Nucleus accumbens (tissue), 56 donors: ENCODE data around the gene FAM107A.
"Not testable (repeated sequence)": the region's sequence is repeated elsewhere in the genome, so short reads cannot be mapped to it uniquely, and the experiment has no call there.

ENCODE experiments used
- DNase-seq, 56 donors: peaks; one replicate each; lab custom pipeline; 2025; lab: John Stamatoyannopoulos, UW

FAM107A gene

GRCh38 chr3:58540176-58540858 is 36.9 kb downstream of the FAM107A start:
- no peak for DNase-seq

DNA sequence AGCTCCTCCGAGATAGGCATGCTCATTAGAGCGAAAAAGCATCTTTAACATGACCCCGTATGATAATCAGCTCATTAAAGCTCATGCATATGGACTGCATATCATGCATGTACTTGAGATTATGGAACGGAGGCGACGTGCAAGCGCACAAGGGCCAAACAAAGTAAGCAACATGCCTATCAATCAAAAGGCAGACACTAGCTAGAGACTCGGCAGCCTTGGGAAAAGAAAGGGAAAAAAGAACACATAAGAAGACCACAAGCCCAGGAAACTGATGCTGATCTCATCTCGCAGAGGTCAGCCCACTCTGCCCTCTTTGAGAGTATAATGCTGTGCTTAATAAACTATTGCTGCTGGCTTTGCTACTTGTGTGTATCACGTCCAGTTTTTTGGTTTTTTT is 37.6 kb downstream of the FAM107A start:
- no peak for DNase-seq

DNA sequence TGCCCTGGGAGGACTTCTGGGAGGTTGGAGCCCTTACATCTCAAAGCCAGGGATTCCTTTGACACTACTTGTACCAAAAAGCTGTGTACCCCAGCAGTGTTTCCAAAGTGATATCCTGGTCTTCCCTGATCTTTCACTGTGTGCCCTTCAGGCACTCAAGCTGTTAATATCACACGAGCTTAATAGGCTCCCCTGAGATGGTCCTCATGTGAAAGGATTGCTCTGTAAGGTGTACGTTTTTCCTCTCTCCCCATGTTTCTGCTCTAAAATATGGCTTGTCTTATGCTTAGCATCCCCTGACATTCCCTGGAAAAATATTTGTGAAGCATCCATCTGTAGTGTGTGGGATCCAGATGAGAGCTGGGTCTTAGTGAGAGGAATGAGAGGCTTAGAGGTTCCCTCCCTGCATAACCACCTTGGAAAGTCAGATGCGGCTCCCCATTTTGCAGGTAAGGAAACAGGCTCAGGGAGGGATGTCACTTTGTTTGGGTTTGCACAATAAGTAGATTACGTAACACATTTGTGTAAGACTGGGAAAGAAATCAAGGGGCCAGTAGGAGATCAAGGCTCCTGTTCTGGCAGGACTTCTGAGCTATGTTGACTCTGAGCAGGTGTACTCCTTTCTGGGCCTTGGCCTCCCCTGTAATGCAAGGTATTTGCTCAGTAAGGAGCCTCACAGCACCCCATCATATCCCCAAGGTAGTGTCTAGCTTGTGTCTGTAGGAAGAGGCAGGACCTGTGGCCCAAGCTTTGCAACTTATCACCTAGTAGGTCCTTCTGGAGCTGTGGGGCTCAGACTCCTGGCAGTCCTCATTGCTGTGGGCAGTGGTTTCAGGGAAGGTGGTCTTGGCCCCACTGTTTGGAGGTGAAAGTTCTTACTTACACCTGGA is 39.5 kb downstream of the FAM107A start:
- no peak for DNase-seq

DNA sequence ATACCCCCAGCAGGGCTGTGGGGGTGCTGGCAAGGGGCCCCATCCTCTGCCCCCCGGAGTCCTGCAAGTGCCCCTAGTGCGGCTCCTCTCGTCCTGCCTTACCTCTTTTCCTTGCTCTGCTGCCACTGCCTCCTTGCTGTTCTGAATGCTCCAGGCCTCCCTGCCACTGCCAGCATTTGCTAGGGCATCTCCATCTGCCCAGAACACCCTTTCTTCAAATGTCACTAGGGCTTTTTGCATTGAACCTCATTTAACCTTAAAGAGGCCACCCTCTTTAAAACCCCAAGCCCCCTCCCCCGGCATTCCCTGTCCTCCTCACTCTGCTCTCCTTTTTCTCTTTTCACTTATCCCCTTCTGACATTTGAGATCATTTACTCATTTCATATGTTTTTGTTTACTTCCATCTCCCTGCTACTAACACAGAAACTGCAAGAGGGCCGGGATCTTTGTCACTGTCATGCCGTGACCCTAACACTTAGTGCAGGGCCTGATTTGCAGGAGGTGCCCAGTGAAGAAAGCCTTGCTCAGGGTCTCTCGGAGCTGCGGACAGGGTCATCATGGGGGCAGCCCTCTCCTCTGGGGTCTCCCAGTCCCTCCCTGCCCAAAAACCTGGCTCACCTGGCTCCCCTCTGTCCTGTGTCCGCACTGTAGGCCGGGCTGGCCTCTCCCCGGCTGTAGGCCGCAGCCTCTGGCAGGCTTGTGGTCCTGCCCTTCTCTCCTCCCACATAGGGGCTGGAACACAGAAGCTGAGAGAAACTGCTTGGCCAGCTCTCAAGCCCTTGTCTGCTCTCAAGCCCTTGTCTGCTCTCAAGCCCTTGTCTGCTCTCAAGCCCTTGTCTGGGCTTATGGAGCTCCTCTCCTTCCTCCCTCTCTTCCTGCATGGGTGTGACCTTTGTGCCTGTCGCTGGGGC is 40.4 kb downstream of the FAM107A start, which contains the start of gene ACOX2:
TSS of gene ACOX2 (minus strand) at position 690 of the 911 bp plus-strand sequence. CDS start 2,084 bp downstream, outside the sequence.
- peak in 9 of 56 donors; percentile 4 to 39 (median 25) for DNase-seq

- DNase-seq = no peak
Observed at GRCh38 chr3:58535531-58536500, 41.4 kb downstream of the FAM107A start.

DNA sequence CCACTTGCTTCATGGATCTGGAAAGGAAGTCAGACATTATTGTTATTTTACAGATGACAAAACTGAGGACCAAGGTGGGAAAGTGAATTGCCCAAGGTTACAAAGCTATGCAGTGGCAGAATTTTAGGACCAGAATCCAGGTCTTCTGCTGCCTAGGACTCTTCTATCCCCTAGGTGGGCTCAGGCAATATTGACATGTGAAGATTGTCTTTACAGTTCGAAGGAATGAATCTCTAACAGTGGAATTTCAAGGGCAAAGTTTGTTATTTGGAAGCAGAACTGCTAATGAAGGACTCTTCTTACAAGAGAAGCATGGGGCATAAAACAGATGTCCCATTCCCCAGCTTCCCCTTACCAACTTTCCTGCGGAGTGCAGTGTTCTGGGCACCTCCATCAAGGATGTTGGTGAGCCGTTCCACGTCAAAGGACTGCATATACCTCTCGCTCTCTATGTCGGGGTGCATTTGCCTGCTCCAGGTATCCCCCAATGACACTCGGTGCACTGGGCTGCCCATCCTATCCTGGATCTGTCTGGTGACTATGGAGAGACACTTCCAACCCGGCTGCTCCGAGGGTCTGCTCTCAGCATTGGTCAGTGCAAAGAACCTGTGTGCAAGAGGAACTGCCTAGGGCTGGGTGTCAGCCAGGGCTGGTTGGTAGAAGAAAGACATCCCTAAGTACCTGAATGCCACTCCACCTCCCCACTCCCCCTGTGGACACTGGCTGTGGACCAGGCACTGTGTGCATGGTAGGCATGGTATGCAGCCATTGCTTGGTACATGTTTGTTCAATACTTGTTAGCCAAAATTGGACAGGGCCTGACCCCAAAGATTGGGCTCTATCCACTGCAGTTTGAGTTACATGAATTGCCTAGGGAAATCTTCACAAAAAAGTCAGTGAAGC is 42.3 kb downstream of the FAM107A start:
- no peak for DNase-seq

GRCh38 chr3:58532794-58533220 is 44.4 kb downstream of the FAM107A start:
- DNase-seq = peak in 49 of 56 donors; percentile 10 to 83 (median 53)

DNA sequence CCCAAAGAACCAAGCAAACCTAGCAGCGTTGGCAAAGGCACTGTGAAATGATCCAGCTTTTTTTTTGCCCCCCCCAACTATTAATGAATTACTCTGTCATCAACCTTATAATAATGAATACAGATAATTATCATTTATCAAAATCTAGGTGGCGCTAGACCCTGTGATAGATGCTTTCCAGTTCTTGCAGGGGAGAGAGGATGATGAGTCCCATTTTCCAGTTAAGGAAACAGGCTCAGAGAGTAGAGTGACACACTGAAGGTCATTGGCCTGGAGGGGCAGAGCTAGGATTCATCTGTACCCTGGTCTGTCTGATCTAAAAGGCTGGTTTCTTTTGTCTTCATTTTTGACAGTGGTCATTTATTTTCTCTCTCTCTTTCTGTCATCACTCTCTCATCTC is 45.2 kb downstream of the FAM107A start:
- DNase-seq = no peak

- no peak for DNase-seq
Observed at GRCh38 chr3:58531555-58531954, 45.6 kb downstream of the FAM107A start.

- no peak for DNase-seq
Observed at GRCh38 chr3:58530354-58530865, 46.8 kb downstream of the FAM107A start.

GRCh38 chr3:58529516-58530353 is 47.5 kb downstream of the FAM107A start:
- DNase-seq = no peak

DNA sequence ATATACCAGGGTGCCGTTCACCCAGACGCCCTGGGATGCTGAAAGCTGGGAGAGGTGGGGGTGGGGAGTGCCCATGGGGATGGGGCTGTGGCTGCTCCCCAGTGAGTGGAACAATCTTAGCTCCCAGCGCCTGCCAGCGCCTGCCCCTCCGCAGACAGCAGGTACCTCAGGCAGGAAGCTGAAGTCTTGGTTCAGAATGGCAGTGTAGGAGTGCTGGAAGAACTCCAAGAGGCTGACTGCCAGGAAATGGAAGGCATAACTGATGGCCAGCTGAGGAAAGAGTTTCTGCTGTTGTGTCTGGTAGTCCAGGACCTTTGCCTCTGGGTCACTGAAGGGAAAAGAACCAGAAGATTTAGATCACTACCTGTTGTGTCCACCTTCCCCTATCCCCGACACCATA is 48.6 kb downstream of the FAM107A start:
- peak in 1 of 56 donors; percentile 6 for DNase-seq

- not testable (repeated sequence) for DNase-seq
Observed at GRCh38 chr3:58527440-58527839, 49.8 kb downstream of the FAM107A start.

DNA sequence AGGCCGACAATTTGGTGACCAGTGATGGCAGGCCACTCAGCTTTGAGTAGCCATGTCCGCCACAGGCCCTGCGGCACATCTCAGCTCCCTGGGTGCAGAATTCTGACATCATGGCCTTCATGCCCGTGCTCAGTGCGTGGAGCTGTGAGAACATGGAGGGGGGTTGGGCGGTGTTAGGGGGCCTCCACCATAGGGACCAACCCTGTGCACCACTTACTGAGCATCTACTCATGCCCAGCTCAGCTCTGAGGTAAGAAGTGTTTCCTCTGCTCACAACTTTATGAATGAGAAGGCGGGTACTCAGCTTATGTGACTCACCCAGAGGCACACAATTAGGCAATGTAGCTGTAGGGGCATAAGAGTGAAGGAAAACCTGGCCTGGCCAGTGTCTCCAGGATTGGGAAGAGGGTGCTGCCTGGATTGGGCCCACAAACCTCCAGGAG is 50.7 kb downstream of the FAM107A start:
- no peak for DNase-seq

DNA sequence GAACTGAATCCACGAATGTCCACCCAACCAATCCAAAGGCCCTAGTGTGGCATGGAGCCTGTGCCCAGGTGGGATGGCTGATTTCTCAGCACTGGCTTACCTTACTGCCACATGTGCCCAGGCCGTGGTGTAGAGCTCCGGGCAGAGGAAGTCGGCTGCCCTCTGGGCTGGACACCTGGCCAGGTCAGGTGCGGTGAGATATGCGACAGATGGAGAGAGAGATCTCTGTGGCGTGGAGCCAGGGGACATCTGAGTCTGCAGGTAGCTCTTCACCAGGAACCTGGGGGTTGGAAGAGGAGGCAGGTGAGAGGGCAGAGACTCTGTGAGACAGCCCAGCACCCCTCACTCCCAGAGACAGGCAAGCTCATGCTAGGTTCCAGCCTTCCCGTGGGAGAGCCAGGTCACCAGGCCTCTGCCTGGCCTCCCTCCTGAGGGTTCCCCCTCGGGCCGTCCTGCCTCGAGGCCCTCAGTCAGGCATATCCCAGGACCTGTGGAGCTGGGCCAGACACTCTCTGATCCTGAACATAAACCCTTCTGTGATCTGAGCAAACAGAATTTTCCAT is 52.8 kb downstream of the FAM107A start:
- no peak for DNase-seq

- DNase-seq = no peak
Observed at GRCh38 chr3:58522759-58523425, 54.3 kb downstream of the FAM107A start.
